Loucy (cell line): ENCODE measurements around the gene RIMBP2.

ENCODE experiments used
- H2AFZ ChIP-seq: fragments of 200-600 bp; sonication (generic); 2 replicates; pipeline ENCODE4 v1.6.0; 2016; ENCODE audit warnings: antibody characterized with exemption, mild to moderate bottlenecking, low read length, moderate library complexity
- H3F3A ChIP-seq: fragments of 200-600 bp; 2 replicates; pipeline ENCODE4 v1.6.0; 2016; ENCODE audit warnings: antibody characterized with exemption, low read depth, mild to moderate bottlenecking
- H3K27me3 ChIP-seq: fragments of 200-600 bp; sonication (generic); 2 replicates; pipeline ENCODE4 v1.6.1; 2014; ENCODE audit warnings: low read length, mild to moderate bottlenecking; ENCODE audit not compliant: insufficient read depth, poor library complexity, severe bottlenecking
- H3K36me3 ChIP-seq: fragments of 200-600 bp; sonication (generic); 2 replicates; pipeline ENCODE4 v1.6.1; 2016; ENCODE audit warnings: low read length; ENCODE audit not compliant: insufficient read depth
- H3K4me1 ChIP-seq: fragments of 200-600 bp; sonication (generic); 2 replicates; pipeline ENCODE4 v1.5.1; 2014; ENCODE audit warnings: low read length, mild to moderate bottlenecking; ENCODE audit not compliant: insufficient read depth, poor library complexity, severe bottlenecking
- H3K4me2 ChIP-seq: fragments of 200-600 bp; sonication (generic); 2 replicates; pipeline ENCODE4 v1.6.0; 2014; ENCODE audit warnings: antibody characterized with exemption, low read length, low read depth, mild to moderate bottlenecking; ENCODE audit not compliant: poor library complexity, severe bottlenecking
- H3K4me3 ChIP-seq: fragments of 200-600 bp; sonication (generic); 2 replicates; pipeline ENCODE4 v1.5.1; 2014; ENCODE audit warnings: low read length, mild to moderate bottlenecking, mixed read lengths; ENCODE audit not compliant: poor library complexity, severe bottlenecking
- H3K79me2 ChIP-seq: fragments of 200-600 bp; sonication (generic); 2 replicates; pipeline ENCODE4 v1.6.1; 2014; ENCODE audit warnings: low read length; ENCODE audit not compliant: insufficient read depth
- H3K9ac ChIP-seq: fragments of 200-600 bp; sonication (generic); 2 replicates; pipeline ENCODE4 v1.6.0; 2014; ENCODE audit warnings: mild to moderate bottlenecking, low read depth, low read length, moderate library complexity; ENCODE audit not compliant: poor library complexity, severe bottlenecking
- H3K9me2 ChIP-seq: fragments of 200-600 bp; sonication (generic); replicated peaks from 2 replicates; pipeline ENCODE4 v1.6.1; 2016; ENCODE audit warnings: low read depth, low read length, mixed read lengths
- H3K9me3 ChIP-seq: fragments of 200-600 bp; sonication (generic); 2 replicates; pipeline ENCODE4 v1.6.1; 2014; ENCODE audit warnings: mild to moderate bottlenecking, antibody characterized with exemption, low read length, low read depth; ENCODE audit not compliant: insufficient read depth
- H4K20me1 ChIP-seq: fragments of 200-600 bp; sonication (generic); 2 replicates; pipeline ENCODE4 v1.6.0; 2014; ENCODE audit warnings: antibody characterized with exemption, low read length, mild to moderate bottlenecking; ENCODE audit not compliant: insufficient read depth, poor library complexity, severe bottlenecking
- CTCF ChIP-seq: fragments of 200-600 bp; sonication (generic); conservative IDR thresholded peaks from 2 replicates; pipeline ENCODE4 v1.5.1; 2014; ENCODE audit warnings: mild to moderate bottlenecking, antibody characterized with exemption, low read length
- EZH2phosphoT487 ChIP-seq: fragments of 200-600 bp; IDR thresholded peaks from 2 replicates; pipeline ENCODE4 v1.6.1; 2018; ENCODE audit warnings: antibody characterized with exemption, mild to moderate bottlenecking, moderate library complexity, borderline replicate concordance

Gene RIMBP2

DNA sequence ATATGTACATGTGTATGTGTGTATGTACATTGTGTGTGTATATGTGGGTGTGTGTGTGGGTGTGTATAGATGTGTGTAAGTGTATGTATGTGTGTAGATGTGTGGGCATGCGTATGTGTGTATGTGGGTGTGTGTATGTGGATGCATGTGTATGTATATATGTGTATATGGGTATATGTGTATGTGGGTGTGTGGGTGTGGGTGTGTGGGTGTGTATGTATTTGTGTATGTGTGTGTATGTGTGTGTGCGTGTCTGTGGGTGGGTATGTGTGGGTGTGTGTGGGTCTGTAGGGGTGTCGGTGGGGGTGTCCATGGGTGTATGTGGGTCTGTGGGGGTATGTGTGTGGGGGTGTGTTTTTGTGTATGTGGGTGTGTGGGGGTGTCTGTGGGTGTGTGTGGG lies 276.8 kb downstream of the RIMBP2 start:
- Histone ChIP-seq H2AFZ (no peak overlapping the region), H3K27me3 (no peaks in the 10 kb centered on the region), H3K4me3 (no peak overlapping the region), H3K4me1 (no peaks in the 10 kb centered on the region), H3K36me3 (no peaks in the 10 kb centered on the region), H4K20me1 (no peaks in the 10 kb centered on the region), H3K79me2 (no peaks in the 10 kb centered on the region), H3K4me2 (no peak overlapping the region), H3K9me3 (peaks cover 7% of the 10 kb centered on the region), H3K9ac (no peak overlapping the region), H3K9me2 (no peaks in the 10 kb centered on the region), H3F3A (no peaks in the 10 kb centered on the region)
- no peak for TF ChIP-seq CTCF
- TF ChIP-seq EZH2phosphoT487, result no peak

GRCh38 chr12:130438711-130439110 lies 277.4 kb downstream of the RIMBP2 start:
- Histone ChIP-seq H4K20me1 (no peaks in the 10 kb centered on the region), H3K4me2 (no peak overlapping the region), H3K4me3 (no peak overlapping the region), H2AFZ (no peak overlapping the region), H3K36me3 (no peaks in the 10 kb centered on the region), H3K9me3 (peaks cover 10% of the 10 kb centered on the region), H3K9ac (no peak overlapping the region), H3K27me3 (no peaks in the 10 kb centered on the region), H3F3A (no peaks in the 10 kb centered on the region), H3K79me2 (no peaks in the 10 kb centered on the region), H3K4me1 (no peaks in the 10 kb centered on the region), H3K9me2 (no peaks in the 10 kb centered on the region)
- TF ChIP-seq CTCF, result no peak
- TF ChIP-seq EZH2phosphoT487, result no peak

GRCh38 chr12:130438243-130438620 lies 277.9 kb downstream of the RIMBP2 start:
- no peaks in the 10 kb centered on the region for H3K27me3 ChIP-seq
- no peaks in the 10 kb centered on the region for H3K36me3 ChIP-seq
- no peaks in the 10 kb centered on the region for H3K79me2 ChIP-seq
- H3K4me2 ChIP-seq, result no peak overlapping the region
- TF ChIP-seq EZH2phosphoT487 (no peak), CTCF (no peak)
- H3K9me2 ChIP-seq, result no peaks in the 10 kb centered on the region
- no peak overlapping the region for H2AFZ ChIP-seq
- peaks cover 7% of the 10 kb centered on the region; the same call in 1 of the 2 replicates for H3K9me3 ChIP-seq
- H4K20me1 ChIP-seq, result no peaks in the 10 kb centered on the region
- H3K9ac ChIP-seq, result no peak overlapping the region
- no peaks in the 10 kb centered on the region for H3K4me1 ChIP-seq
- H3F3A ChIP-seq, result no peaks in the 10 kb centered on the region
- H3K4me3 ChIP-seq, result no peak overlapping the region
